HEK293 (cell line): ENCODE results near the gene KCNA4.

ENCODE experiments used
- CTCF ChIA-PET: fragments of 350-600 bp; formaldehyde crosslinking; extraction: SDS; loops from one replicate; lab custom pipeline; 2021; ENCODE audit warnings: antibody characterized with exemption; lab: Yijun Ruan, JAX
- POLR2A ChIA-PET: fragments of 300-600 bp; formaldehyde crosslinking; extraction: SDS; loops from one replicate; lab custom pipeline; 2020; ENCODE audit warnings: antibody characterized with exemption, inconsistent platforms; lab: Yijun Ruan, JAX
- H3K27ac ChIP-seq: fragments of 200-500 bp; sonication (Bioruptor generic); 2 replicates; pipeline ENCODE4 v1.5.1; 2014; ENCODE audit warnings: low read depth, low read length, control low read depth, inconsistent platforms; ENCODE audit errors: extremely low read depth
- H3K36me3 ChIP-seq, 2 experiments: fragments of 200-500 bp in 1 of 2; sonication (Bioruptor generic) in 1 of 2; 1 replicate in 1 of 2; 2 replicates in 1 of 2; pipeline ENCODE4 v1.5.1; 2014 to 2017; ENCODE audit warnings: inconsistent platforms in 2 of 2, low read length in 2 of 2; ENCODE audit not compliant: control insufficient read depth in 2 of 2, insufficient read depth in 1 of 2
- H3K4me1 ChIP-seq: fragments of 200-500 bp; sonication (Bioruptor generic); 2 replicates; pipeline ENCODE4 v1.5.1; 2014; ENCODE audit warnings: mild to moderate bottlenecking, low read length, inconsistent platforms; ENCODE audit not compliant: control insufficient read depth, insufficient read depth
- H3K4me3 ChIP-seq: 2 replicates; pipeline ENCODE4 v1.5.1; 2011; ENCODE audit warnings: low read depth, mild to moderate bottlenecking, control low read depth, low read length, moderate library complexity
- H3K9me3 ChIP-seq: fragments of 200-500 bp; sonication (Bioruptor generic); 2 replicates; pipeline ENCODE4 v1.5.1; 2014; ENCODE audit warnings: low read depth, low read length, inconsistent platforms; ENCODE audit not compliant: control insufficient read depth, insufficient read depth
- GLI4 ChIP-seq: fragments of 450-650 bp; formaldehyde crosslinking; IDR thresholded peaks from 2 replicates; pipeline ENCODE4 v1.5.1; 2016; ENCODE audit warnings: missing biosample characterization, missing genetic modification characterization
- IKZF3 ChIP-seq: fragments of 450-650 bp; IDR thresholded peaks from 2 replicates; pipeline ENCODE4 v1.5.0; 2018; ENCODE audit warnings: missing biosample characterization, mild to moderate bottlenecking, missing genetic modification characterization, moderate library complexity
- KLF1 ChIP-seq: fragments of 450-650 bp; formaldehyde crosslinking; IDR thresholded peaks from 2 replicates; pipeline ENCODE4 v1.5.1; 2016; ENCODE audit warnings: missing biosample characterization, missing genetic modification characterization
- KLF17 ChIP-seq: fragments of 450-650 bp; formaldehyde crosslinking; IDR thresholded peaks from 2 replicates; pipeline ENCODE4 v1.5.1; 2016; ENCODE audit warnings: missing biosample characterization, missing genetic modification characterization
- PRDM1 ChIP-seq: fragments of 450-650 bp; formaldehyde crosslinking; IDR thresholded peaks from 2 replicates; pipeline ENCODE4; 2016; ENCODE audit warnings: missing biosample characterization, missing genetic modification characterization
- SCRT2 ChIP-seq: fragments of 450-650 bp; formaldehyde crosslinking; IDR thresholded peaks from 2 replicates; pipeline ENCODE4 v1.5.1; 2016; ENCODE audit warnings: missing biosample characterization, missing genetic modification characterization
- SETDB1 ChIP-seq: IDR thresholded peaks from one replicate; pipeline ENCODE4 v1.6.1; 2017; ENCODE audit warnings: mild to moderate bottlenecking, low read length, moderate library complexity, mixed read lengths; ENCODE audit not compliant: insufficient read length
- ZBTB1 ChIP-seq: fragments of 450-650 bp; formaldehyde crosslinking; IDR thresholded peaks from 2 replicates; pipeline ENCODE4 v1.5.1; 2016; ENCODE audit warnings: missing biosample characterization, missing genetic modification characterization
- ZBTB6 ChIP-seq: fragments of 450-650 bp; formaldehyde crosslinking; IDR thresholded peaks from 2 replicates; pipeline ENCODE4 v1.5.1; 2017; ENCODE audit warnings: missing biosample characterization, missing genetic modification characterization
- ZBTB8A ChIP-seq: fragments of 450-650 bp; formaldehyde crosslinking; IDR thresholded peaks from 2 replicates; pipeline ENCODE4 v1.5.1; 2016; ENCODE audit warnings: missing biosample characterization, missing genetic modification characterization
- ZNF140 ChIP-seq: fragments of 450-650 bp; formaldehyde crosslinking; IDR thresholded peaks from 2 replicates; pipeline ENCODE4 v1.5.1; 2016; ENCODE audit warnings: missing biosample characterization, missing genetic modification characterization
- ZNF146 ChIP-seq: fragments of 450-650 bp; formaldehyde crosslinking; IDR thresholded peaks from 2 replicates; pipeline ENCODE4 v1.5.1; 2016; ENCODE audit warnings: missing biosample characterization, missing genetic modification characterization
- ZNF16 ChIP-seq: fragments of 450-650 bp; formaldehyde crosslinking; IDR thresholded peaks from 2 replicates; pipeline ENCODE4 v1.5.1; 2016; ENCODE audit warnings: low read depth, missing biosample characterization, missing genetic modification characterization
- ZNF274 ChIP-seq, 2 experiments: fragments of 200-500 bp in 1 of 2; fragments of 450-650 bp in 1 of 2; sonication (Bioruptor generic) in 1 of 2; formaldehyde crosslinking in 1 of 2; IDR thresholded peaks; 2 replicates each; pipeline versions ENCODE4 v1.5.1 to v1.6.1; 2014 to 2016; ENCODE audit warnings: borderline replicate concordance in 1 of 2, inconsistent platforms in 1 of 2, low read length in 1 of 2, missing biosample characterization in 1 of 2, missing genetic modification characterization in 1 of 2
- ZNF280C ChIP-seq: fragments of 450-650 bp; formaldehyde crosslinking; IDR thresholded peaks from 2 replicates; pipeline ENCODE4 v1.5.1; 2016; ENCODE audit warnings: missing biosample characterization, missing genetic modification characterization
- ZNF311 ChIP-seq: fragments of 450-650 bp; formaldehyde crosslinking; IDR thresholded peaks from 2 replicates; pipeline ENCODE4 v1.5.1; 2017; ENCODE audit warnings: missing biosample characterization, missing genetic modification characterization, borderline replicate concordance
- ZNF366 ChIP-seq: fragments of 450-650 bp; formaldehyde crosslinking; conservative IDR thresholded peaks from 2 replicates; pipeline ENCODE4 v1.5.1; 2016; ENCODE audit warnings: missing biosample characterization, missing genetic modification characterization
- ZNF521 ChIP-seq: fragments of 450-650 bp; formaldehyde crosslinking; IDR thresholded peaks from 2 replicates; pipeline ENCODE4 v1.5.1; 2017; ENCODE audit warnings: missing biosample characterization, mild to moderate bottlenecking, missing genetic modification characterization
- ZNF585B ChIP-seq: fragments of 450-650 bp; formaldehyde crosslinking; IDR thresholded peaks from 2 replicates; pipeline ENCODE4 v1.5.1; 2016; ENCODE audit warnings: missing biosample characterization, missing genetic modification characterization
- ZNF610 ChIP-seq: fragments of 450-650 bp; formaldehyde crosslinking; IDR thresholded peaks from 2 replicates; pipeline ENCODE4 v1.5.1; 2016; ENCODE audit warnings: missing biosample characterization, missing genetic modification characterization, borderline replicate concordance
- ZNF658 ChIP-seq: fragments of 450-650 bp; formaldehyde crosslinking; IDR thresholded peaks from 2 replicates; pipeline ENCODE4; 2016; ENCODE audit warnings: missing biosample characterization, missing genetic modification characterization
- ZNF664 ChIP-seq: fragments of 450-650 bp; formaldehyde crosslinking; IDR thresholded peaks from 2 replicates; pipeline ENCODE4 v1.5.1; 2016; ENCODE audit warnings: missing biosample characterization, missing genetic modification characterization
- ZNF670 ChIP-seq: fragments of 450-650 bp; formaldehyde crosslinking; IDR thresholded peaks from 2 replicates; pipeline ENCODE4 v1.5.1; 2016; ENCODE audit warnings: missing biosample characterization, missing genetic modification characterization, low read depth
- ZNF830 ChIP-seq: fragments of 450-650 bp; IDR thresholded peaks from 2 replicates; pipeline ENCODE4 v1.5.0; 2018; ENCODE audit warnings: missing biosample characterization, missing genetic modification characterization, low read depth, mild to moderate bottlenecking, moderate library complexity
- ZXDB ChIP-seq: fragments of 450-650 bp; formaldehyde crosslinking; IDR thresholded peaks from 2 replicates; pipeline ENCODE4 v1.5.1; 2016; ENCODE audit warnings: missing biosample characterization, missing genetic modification characterization
- TF ChIP-seq, protein P1 (sequence below): fragments of 450-650 bp; formaldehyde crosslinking; IDR thresholded peaks from 2 replicates; pipeline ENCODE4 v1.5.1; 2016; ENCODE audit warnings: missing biosample characterization, missing genetic modification characterization
- TF ChIP-seq, protein P2 (sequence below): fragments of 450-650 bp; formaldehyde crosslinking; conservative IDR thresholded peaks from 2 replicates; pipeline ENCODE4 v1.5.1; 2016; ENCODE audit warnings: low read depth, missing biosample characterization, missing genetic modification characterization
- TF ChIP-seq, protein P3 (sequence below): fragments of 450-650 bp; formaldehyde crosslinking; IDR thresholded peaks from 2 replicates; pipeline ENCODE4 v1.5.1; 2016; ENCODE audit warnings: missing biosample characterization, missing genetic modification characterization

The KCNA4 gene

GRCh38 chr11:30009060-30009459, 7.8 kb downstream of the KCNA4 start:
- POLR2A ChIA-PET: no interaction called here
- no peak overlapping the region for H3K4me3 ChIP-seq

DNA sequence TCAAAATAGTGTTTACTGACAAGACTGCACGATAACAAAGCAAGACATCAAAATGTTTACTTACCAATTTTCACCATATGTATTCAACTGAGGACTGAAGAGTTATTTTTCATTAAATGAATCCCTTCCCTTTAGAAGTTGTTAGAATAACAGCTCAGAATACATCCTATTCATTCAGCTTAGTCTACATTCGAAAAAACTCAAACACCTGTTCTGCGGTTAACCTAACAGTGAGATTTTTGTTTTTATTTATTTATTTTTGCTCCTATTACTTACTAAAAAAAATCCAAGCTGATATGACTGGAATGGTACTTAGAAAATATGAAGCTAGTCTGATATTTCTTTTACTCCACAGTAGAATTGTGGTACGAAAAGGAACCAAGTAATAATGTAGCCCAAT, 10.0 kb downstream of the KCNA4 start:
- no peaks in the 10 kb centered on the region for H3K4me1 ChIP-seq
- POLR2A ChIA-PET: no interaction called here
- no peaks in the 10 kb centered on the region for H3K36me3 ChIP-seq
- H3K27ac ChIP-seq: no peak overlapping the region
- no peak overlapping the region for H3K4me3 ChIP-seq
- CTCF ChIA-PET: no interaction called here
- no peaks in the 10 kb centered on the region for H3K9me3 ChIP-seq
- TF ChIP-seq SCRT2 (tag by site-specific recombination) (no peak), ZBTB8A (tag by site-specific recombination) (no peak), KLF17 (tag by site-specific recombination) (no peak), ZNF311 (tag by site-specific recombination) (no peak), ZBTB1 (tag by site-specific recombination) (no peak), ZNF16 (tag by site-specific recombination) (no peak), PRDM1 (tag by site-specific recombination) (no peak)
- TF ChIP-seq, protein P1, sequence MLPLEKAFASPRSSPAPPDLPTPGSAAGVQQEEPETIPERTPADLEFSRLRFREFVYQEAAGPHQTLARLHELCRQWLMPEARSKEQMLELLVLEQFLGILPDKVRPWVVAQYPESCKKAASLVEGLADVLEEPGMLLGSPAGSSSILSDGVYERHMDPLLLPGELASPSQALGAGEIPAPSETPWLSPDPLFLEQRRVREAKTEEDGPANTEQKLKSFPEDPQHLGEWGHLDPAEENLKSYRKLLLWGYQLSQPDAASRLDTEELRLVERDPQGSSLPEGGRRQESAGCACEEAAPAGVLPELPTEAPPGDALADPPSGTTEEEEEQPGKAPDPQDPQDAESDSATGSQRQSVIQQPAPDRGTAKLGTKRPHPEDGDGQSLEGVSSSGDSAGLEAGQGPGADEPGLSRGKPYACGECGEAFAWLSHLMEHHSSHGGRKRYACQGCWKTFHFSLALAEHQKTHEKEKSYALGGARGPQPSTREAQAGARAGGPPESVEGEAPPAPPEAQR (tag by site-specific recombination): no peak

More at GRCh38 chr11:30009060-30009459, 7.8 kb downstream of the KCNA4 start:
- TF ChIP-seq, protein P2, sequence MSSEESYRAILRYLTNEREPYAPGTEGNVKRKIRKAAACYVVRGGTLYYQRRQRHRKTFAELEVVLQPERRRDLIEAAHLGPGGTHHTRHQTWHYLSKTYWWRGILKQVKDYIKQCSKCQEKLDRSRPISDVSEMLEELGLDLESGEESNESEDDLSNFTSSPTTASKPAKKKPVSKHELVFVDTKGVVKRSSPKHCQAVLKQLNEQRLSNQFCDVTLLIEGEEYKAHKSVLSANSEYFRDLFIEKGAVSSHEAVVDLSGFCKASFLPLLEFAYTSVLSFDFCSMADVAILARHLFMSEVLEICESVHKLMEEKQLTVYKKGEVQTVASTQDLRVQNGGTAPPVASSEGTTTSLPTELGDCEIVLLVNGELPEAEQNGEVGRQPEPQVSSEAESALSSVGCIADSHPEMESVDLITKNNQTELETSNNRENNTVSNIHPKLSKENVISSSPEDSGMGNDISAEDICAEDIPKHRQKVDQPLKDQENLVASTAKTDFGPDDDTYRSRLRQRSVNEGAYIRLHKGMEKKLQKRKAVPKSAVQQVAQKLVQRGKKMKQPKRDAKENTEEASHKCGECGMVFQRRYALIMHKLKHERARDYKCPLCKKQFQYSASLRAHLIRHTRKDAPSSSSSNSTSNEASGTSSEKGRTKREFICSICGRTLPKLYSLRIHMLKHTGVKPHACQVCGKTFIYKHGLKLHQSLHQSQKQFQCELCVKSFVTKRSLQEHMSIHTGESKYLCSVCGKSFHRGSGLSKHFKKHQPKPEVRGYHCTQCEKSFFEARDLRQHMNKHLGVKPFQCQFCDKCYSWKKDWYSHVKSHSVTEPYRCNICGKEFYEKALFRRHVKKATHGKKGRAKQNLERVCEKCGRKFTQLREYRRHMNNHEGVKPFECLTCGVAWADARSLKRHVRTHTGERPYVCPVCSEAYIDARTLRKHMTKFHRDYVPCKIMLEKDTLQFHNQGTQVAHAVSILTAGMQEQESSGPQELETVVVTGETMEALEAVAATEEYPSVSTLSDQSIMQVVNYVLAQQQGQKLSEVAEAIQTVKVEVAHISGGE (tag by site-specific recombination): no peak
- TF ChIP-seq ZNF610 (tag by site-specific recombination) (no peak), ZNF280C (tag by site-specific recombination) (no peak), ZNF658 (no peak), ZNF670 (tag by site-specific recombination) (no peak), KLF1 (no peak), ZNF521 (tag by site-specific recombination) (no peak), ZNF585B (tag by site-specific recombination) (no peak), ZNF830 (tag by site-specific recombination) (no peak), ZBTB6 (tag by site-specific recombination) (no peak), ZNF664 (tag by site-specific recombination) (no peak), ZNF146 (no peak), ZNF274 (IDR thresholded peaks at IDR 0.05; ENCODE audit: low read length) (no peak), ZNF274 (tag by site-specific recombination; IDR thresholded peaks at IDR 0.05; ENCODE audit: borderline replicate concordance) (no peak), ZXDB (no peak), GLI4 (tag by site-specific recombination) (no peak), IKZF3 (tag by site-specific recombination) (no peak), SETDB1 (no peak), ZNF140 (no peak), ZNF366 (tag by site-specific recombination) (no peak)
- TF ChIP-seq, protein P3, sequence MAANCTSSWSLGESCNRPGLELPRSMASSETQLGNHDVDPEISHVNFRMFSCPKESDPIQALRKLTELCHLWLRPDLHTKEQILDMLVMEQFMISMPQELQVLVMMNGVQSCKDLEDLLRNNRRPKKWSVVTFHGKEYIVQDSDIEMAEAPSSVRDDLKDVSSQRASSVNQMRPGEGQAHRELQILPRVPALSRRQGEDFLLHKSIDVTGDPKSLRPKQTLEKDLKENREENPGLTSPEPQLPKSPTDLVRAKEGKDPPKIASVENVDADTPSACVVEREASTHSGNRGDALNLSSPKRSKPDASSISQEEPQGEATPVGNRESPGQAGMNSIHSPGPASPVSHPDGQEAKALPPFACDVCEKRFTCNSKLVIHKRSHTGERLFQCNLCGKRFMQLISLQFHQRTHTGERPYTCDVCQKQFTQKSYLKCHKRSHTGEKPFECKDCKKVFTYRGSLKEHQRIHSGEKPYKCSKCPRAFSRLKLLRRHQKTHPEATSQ: no peak
- CTCF ChIA-PET: no interaction called here
- Histone ChIP-seq H3K4me1 (no peaks in the 10 kb centered on the region), H3K36me3 (no peaks in the 10 kb centered on the region), H3K9me3 (no peaks in the 10 kb centered on the region), H3K27ac (no peak overlapping the region)
